ENCODE results near the gene PKP1.

DNA sequence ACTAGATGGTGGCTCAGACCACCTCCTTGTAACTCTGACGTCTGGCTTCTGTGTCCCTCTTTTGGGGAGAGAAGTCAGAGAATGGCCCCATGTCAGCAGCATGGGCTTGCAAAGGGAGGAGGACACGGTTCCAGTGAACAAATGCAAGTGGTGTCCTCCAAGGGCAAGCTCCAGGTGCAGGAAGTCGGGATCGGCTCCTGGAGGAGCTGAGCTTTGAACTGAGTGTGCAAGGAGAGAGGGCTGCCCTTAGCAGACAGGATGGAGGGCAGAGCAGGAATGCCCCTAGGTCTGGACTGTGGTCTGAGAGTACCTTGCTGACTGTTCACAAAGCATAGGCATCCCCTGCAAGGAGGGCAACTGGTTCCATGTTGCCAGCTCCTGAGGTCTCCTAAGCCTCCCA is 17.3 kb downstream of the PKP1 start:
- TF ChIP-seq, protein P1, sequence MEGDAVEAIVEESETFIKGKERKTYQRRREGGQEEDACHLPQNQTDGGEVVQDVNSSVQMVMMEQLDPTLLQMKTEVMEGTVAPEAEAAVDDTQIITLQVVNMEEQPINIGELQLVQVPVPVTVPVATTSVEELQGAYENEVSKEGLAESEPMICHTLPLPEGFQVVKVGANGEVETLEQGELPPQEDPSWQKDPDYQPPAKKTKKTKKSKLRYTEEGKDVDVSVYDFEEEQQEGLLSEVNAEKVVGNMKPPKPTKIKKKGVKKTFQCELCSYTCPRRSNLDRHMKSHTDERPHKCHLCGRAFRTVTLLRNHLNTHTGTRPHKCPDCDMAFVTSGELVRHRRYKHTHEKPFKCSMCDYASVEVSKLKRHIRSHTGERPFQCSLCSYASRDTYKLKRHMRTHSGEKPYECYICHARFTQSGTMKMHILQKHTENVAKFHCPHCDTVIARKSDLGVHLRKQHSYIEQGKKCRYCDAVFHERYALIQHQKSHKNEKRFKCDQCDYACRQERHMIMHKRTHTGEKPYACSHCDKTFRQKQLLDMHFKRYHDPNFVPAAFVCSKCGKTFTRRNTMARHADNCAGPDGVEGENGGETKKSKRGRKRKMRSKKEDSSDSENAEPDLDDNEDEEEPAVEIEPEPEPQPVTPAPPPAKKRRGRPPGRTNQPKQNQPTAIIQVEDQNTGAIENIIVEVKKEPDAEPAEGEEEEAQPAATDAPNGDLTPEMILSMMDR (IDR thresholded peaks at IDR 0.05): no peak
- TF ChIP-seq POLR2AphosphoS5 (IDR thresholded peaks at IDR 0.05; ENCODE audit: insufficient read depth in 1 of 2, low read depth in 1 of 2) (no peak), POLR2A (IDR thresholded peaks at IDR 0.05) (no peak)
